GM12874 (cell line): ENCODE data around the gene GBF1.

Experiments used
- TF ChIP-seq, protein P1 (sequence below): IDR thresholded peaks from 2 replicates; pipeline ENCODE4 v1.5.1; 2011; ENCODE audit warnings: low read depth, mild to moderate bottlenecking, control low read depth, low read length, moderate library complexity; ENCODE audit not compliant: insufficient read depth

GBF1 gene

GRCh38 chr10:102412293-102412692, 167.0 kb downstream of the GBF1 start:
- TF ChIP-seq, protein P1, sequence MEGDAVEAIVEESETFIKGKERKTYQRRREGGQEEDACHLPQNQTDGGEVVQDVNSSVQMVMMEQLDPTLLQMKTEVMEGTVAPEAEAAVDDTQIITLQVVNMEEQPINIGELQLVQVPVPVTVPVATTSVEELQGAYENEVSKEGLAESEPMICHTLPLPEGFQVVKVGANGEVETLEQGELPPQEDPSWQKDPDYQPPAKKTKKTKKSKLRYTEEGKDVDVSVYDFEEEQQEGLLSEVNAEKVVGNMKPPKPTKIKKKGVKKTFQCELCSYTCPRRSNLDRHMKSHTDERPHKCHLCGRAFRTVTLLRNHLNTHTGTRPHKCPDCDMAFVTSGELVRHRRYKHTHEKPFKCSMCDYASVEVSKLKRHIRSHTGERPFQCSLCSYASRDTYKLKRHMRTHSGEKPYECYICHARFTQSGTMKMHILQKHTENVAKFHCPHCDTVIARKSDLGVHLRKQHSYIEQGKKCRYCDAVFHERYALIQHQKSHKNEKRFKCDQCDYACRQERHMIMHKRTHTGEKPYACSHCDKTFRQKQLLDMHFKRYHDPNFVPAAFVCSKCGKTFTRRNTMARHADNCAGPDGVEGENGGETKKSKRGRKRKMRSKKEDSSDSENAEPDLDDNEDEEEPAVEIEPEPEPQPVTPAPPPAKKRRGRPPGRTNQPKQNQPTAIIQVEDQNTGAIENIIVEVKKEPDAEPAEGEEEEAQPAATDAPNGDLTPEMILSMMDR = no peak

DNA sequence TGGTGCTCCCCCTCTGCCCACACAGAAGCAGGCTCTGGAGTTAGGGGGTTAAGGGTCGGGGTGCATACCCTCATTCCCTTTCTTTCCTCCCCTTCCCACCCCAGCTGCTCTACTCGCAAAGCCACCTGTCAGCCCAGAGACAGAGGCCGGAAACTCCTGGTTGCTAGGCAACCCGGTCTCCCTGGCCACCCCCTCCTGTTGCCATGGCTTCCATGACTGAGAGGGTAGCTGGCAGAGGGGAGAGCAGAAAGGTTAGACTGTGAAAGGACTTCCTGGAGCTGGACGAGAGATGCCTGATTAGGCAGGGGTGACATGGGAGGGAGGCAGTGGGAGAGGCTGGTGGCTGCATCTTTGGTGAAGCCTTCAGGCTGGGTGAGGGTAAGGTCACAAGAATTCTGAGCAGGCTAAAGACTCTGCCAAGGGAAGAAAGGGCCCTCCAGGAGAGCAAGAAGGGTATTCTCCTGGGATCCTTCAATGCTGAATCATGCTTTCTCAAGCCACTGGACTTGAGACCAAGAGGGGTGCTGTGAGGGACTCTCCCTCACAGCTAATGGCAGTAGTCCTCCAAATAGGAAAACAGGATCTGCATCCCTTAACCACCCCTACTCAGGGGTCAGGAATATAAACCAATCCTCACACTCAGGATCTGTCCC, 167.8 kb downstream of the GBF1 start:
- TF ChIP-seq, protein P1 = no peak

DNA sequence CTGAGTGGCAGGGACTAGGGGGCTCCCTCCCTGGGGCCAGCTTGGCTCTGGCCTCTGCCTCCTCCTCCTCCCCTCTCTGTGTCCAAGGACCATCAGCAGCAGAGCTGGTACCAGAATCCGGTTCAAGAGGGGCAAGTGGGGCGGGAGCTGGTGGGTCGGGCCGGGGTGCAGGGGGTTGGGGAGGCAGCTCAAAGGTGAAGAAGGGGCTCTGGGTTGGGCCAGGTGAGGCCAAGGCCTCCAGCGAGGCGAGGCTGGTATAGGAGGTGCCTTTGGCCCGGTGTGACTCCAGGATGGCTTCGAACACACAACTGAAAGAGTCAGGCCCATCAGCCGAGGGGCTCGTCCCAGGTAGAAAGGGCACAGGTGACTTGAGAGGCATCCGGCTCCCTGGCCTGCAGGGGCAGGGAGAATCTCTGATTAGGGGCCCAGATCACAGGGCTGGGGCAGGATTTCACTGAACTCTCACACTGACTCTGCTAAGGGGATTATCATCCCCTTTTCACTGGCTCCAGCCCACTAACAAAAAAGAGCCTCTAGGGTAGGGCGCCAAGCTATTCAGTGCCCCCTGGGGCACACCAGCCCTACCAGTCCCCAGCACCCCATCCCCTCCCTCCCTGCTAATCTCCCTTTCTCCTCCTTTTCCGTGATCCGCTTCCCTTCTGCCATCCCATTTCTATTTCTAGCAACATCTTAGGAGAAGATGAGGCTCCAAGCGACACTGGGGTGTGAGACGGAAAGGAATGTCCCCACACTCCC, 168.7 kb downstream of the GBF1 start:
- TF ChIP-seq, protein P1 = no peak

DNA sequence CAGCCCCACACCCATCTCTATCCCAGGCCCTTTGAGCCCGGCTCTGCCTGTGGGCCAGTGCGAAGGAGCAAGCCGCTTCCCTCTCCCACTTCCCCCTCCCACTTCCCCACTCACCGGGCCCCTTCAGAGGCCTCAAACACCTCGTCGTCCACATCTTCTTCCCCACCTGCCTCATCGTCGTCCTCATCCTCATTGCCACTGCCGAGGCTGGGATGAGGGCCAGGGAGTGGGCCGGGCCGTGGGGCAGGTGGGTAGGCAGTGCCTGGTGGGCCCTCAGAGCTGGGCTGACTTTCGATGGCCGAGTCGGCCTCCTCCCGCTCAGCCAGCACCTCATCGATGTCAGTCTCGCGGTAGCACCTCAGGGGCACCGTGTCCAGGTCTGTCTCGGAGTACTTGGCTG, 169.4 kb downstream of the GBF1 start:
- TF ChIP-seq, protein P1 = no peak

DNA sequence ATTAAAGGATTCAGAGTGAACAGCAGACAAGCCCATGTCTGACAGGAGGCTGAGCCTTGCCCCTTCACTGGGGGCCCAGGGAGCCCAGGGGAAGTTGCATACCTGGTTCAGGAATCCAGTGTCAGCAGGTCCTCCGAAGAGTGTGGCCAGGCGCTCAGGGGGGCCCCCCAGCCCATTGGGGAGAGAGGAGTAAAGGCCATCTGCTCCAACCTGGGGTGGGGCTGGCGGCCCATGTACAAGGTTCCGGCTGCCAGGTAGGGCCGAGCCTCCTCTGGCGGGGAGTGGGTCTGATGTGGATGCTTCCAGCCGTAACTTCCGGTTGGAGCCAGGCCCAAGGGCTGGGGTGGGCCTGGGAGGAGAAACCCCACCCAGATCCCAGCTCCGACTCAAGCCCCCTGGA, 171.0 kb downstream of the GBF1 start:
- TF ChIP-seq, protein P1 = no peak

- TF ChIP-seq, protein P1 = no peak
These were observed 171.4 kb downstream of the GBF1 start for GRCh38 chr10:102416695-102417094.

- TF ChIP-seq, protein P1 = no peak
These were observed 173.4 kb downstream of the GBF1 start, which contains the start of gene PSD for GRCh38 chr10:102418622-102419268. Gene PSD, minus strand, starts transcription at chr10:102418785. Its CDS starts 1,747 bp downstream, at chr10:102417038.
